ENCODE data around the gene SAE1. TPM values are rescaled to one million over a fixed set of nuclear protein-coding genes. Genes with fewer than 3 reads are reported as not detected.

SAE1 gene
- total and polyA plus RNA-seq, 10 of the 15 experiments (the other 5 are each of a cell fraction or from before 2014, with no cell fraction given): 62.0 to 246 (median 148) TPM

- no peak for TF ChIP-seq ZNF687 (IDR thresholded peaks at IDR 0.05)
- TF ChIP-seq IRF3 (IDR thresholded peaks at IDR 0.05): no peak
- TF ChIP-seq ATF3 (IDR thresholded peaks at IDR 0.05; ENCODE audit: borderline replicate concordance, extremely low read depth, low read depth, low read length): 0 out of 2 replicates have a peak, but pooled peaks have one; percentile 24
- TF ChIP-seq PKNOX1 (IDR thresholded peaks at IDR 0.05): peak; percentile 50
- TF ChIP-seq RFX5 (IDR thresholded peaks at IDR 0.05; ENCODE audit: low read depth, low read length): peak; percentile 65; the same call in 1 of the 2 replicates
- TF ChIP-seq WRNIP1 (IDR thresholded peaks at IDR 0.05; ENCODE audit: borderline replicate concordance, low read depth, low read length): no peak
- no peak for TF ChIP-seq SKIL (IDR thresholded peaks at IDR 0.05; ENCODE audit: low read depth, poor library complexity, severe bottlenecking)
- TF ChIP-seq BHLHE40 (IDR thresholded peaks at IDR 0.05; ENCODE audit: borderline replicate concordance in 1 of 2, low read depth in 2 of 2, low read length in 1 of 2): peak in 1 of 2 experiments; percentile 34; a peak in 1 of 4 replicates
- TF ChIP-seq RELB (IDR thresholded peaks at IDR 0.05; ENCODE audit: low read depth): peak; percentile 40; the same call in 1 of the 2 replicates
- no peak for TF ChIP-seq E4F1 (IDR thresholded peaks at IDR 0.05; ENCODE audit: borderline replicate concordance, partially characterized antibody)
- peak; percentile 64 for TF ChIP-seq NBN (IDR thresholded peaks at IDR 0.05)
Measured at GRCh38 chr19:47240996-47241918, 110.6 kb downstream of the SAE1 start (continued).

All from GM12878 (cell line).